Stimulated activated CD4-positive, alpha-beta T cell treated with anti-CD3 and anti-CD28 coated beads, Interleukin-1b, Interleukin-23, amount 100 ng/mL, for 48 hours (primary cell): Measurements from ENCODE around the gene KCNIP3.

Source experiments
- DNase-seq: peaks from one replicate; pipeline ENCODE4 v3.0.0-alpha.2; 2020

The KCNIP3 gene

DNA sequence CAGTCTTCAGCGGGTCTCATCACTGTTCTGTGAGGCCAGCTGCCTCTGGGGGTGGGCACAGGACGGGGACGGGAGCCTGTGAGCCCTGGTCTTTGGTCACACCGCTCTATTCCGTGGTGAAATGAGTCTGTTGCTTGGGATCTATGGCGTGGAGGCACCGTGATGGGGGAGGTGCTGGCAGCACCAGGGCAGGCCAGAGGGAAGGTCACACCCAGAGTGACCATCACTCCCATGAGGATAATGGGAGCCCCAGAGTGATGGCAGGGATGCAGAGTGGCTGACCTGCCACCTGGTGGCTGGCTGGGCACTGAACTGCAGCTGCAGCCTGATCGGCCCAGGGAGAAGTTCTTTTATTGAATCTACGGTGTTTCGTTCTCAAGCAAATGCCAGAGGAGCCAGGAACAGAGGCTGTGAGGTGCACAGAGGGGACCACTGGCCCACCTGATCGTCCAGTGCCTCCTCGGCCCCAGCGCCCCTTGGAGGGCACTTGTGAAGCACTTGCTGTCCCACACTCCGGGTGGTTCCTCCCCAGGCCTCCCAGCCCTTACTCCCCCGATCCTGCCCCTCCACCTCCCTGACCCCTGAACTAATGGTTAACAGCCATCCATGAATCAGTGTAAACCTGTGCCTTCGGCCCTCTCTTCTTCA, 17.9 kb downstream of the KCNIP3 start:
- no peak for DNase-seq

GRCh38 chr2:95315801-95316411, 18.8 kb downstream of the KCNIP3 start:
- no peak for DNase-seq

DNA sequence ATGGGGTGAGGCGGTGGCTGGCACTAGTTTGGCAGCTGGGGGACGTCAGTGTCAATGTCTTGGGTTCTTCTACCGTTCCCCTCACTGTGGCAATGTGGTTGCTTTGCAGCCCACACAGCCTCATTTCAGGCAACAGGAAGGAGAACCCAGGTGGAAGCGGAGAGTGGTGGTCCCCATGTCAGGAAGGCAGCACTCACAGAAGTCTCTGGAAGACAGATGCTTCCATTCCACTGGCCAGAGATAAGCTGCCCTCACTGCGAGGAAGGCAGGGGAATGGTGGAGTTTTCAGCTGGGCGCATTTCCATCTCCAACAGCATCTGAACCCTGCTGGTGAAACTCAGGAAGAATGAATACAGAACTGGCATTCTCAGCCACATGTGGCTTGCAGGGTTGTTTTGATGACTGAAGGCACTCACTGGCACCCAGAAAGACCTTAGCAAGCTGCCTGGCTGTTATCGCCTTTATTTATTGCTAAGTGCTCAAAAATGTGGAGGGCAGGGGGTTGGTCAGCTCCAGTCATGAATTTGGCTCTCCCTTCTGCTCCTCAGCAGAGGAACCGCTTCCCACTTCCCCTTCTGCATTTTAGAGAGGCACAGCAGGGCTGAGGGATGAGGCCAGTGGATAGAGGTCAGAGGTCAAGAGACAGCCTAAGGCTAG, 19.4 kb downstream of the KCNIP3 start:
- no peak for DNase-seq

GRCh38 chr2:95317123-95317500, 20.0 kb downstream of the KCNIP3 start:
- no peak for DNase-seq

- DNase-seq = no peak
Observed at GRCh38 chr2:95317665-95318425, 20.7 kb downstream of the KCNIP3 start.

DNA sequence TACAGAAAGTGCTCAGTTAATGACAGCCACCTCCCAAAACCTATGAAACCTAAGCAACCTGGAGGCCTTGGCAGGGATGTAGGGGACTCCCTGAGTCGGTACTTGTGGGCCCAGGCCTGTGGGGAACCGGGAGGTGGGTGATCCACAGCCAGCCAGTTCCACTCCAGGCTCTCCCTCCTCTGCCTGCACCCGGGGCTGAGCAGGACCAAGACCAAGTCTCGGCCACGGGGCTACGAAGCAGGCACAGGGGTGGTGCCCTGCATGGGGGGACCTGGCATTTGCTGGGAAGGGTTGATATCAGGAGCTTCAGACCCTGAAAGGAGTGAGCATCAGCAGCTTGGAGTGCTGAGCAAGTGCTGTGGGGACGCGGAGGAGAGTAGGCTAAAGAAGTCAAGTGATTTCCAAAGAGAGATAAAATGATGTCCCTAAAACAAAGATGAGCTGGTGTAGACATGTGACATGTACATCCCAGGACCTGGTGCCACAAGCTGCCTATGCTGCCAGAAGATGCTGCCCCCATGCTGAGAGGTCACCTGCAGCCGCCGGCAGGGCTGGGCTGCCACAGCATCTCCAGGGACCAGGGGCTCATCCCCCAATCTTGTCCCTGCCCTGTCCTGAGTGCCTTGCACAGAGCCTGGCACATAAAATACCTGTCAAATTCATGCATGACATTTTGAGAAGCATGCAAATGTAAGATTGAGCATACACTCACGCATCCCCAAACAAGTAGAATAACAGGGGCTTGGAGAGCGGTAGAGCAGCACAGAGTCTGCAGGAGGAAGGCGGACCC, 21.5 kb downstream of the KCNIP3 start:
- no peak for DNase-seq

GRCh38 chr2:95319481-95320343, 22.6 kb downstream of the KCNIP3 start:
- no peak for DNase-seq

DNA sequence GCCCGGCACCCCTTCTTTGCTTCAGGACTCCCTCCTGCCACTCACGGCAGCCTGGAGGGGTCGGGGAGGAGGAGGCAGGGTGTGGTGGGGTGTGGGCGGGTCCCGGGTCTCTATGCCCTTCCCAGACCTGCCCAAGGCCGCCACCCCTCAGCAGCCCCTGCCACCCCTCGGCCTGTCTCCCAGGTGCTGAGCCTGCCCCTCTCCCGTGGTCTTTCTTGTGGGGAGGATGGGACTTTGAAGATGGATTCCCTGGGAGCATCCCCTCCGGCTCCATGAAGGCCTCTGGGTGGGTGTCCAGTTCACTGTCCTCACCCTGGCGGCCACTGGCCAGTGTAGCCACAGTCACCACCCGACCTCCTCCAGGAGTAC, 23.2 kb downstream of the KCNIP3 start:
- no peak for DNase-seq

- no peak for DNase-seq
Observed at GRCh38 chr2:95320986-95321767, 24.0 kb downstream of the KCNIP3 start.

DNA sequence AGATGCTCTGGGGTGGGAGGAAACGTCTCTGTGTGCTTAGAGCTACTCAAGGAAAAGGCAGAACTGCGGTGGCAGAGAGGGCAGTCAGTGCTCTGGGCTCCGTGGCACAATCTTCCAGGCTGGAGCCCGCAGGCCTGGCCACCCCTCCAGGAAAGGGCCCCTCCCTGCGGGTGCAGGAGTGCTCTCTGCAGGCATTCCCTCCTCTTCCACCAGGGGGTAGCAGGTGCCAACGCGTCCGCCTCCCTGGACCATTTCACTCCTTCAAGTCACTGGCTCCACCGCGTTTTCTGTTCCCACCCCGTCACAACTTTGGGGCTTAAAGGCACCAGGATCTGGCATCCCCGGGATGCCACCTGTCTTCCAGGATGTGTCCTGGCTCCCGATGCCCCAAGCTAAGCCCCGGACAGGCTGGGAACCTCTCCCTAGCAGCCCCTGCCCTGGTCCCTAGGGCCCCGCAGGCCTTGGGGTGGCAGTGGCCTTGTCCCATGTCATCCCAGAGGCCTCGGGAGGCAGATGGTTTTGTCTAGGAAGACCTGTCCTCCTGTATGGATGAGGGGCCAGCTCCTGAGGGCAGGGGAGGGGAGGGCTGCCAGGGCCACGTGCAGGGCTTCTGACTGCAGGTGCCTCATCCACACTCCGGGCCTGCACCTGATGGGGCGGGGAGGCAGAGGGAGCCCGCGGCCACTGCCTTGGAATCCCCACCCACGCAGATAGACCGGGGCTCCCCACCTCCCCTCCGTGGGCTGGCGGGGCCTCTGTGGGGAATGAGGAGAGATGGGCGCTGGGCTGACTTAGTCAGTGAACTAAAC, 26.4 kb downstream of the KCNIP3 start:
- no peak for DNase-seq

DNA sequence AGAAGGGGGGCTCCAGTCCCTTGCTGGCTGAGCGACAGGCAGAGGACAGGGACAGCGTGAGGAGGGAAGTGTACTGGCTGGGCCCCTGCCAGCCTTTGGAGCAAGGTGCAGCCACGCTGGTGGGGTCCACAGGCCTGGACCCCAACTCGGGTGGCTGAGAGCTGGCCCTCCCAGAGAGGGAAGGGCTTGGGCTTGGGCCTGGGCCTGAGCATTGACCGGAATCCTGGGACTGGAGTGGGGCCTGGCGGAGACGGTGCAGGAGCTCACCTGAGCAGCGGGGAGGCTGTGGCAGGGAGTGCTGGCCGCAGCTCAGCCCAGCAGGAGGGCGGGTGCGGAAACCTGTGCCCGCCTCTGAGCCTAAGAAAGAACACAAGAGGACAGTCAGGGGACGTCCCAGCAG, 27.9 kb downstream of the KCNIP3 start:
- no peak for DNase-seq

- DNase-seq = no peak
Observed at GRCh38 chr2:95325590-95326432, 28.7 kb downstream of the KCNIP3 start.

GRCh38 chr2:95326433-95327140, 29.4 kb downstream of the KCNIP3 start:
- no peak for DNase-seq

DNA sequence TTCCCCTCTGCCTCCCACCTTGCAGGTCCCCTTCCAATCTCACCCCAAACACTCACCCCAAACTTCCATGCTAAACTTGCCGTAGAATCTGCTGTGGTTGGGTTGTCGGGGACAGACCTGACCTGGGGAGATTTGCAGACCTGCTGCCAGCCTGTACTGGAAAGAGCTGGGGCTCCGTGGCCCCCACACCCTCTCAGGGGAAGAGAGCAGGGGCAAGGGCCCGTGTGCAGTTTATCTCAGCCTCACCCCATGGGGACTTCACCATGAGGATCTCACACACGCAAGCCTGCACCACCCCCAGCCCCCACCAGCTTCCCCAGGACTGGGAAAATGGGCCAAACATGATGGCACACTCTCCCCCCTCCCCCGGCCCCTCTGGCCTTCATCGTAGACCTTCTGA, 30.7 kb downstream of the KCNIP3 start:
- DNase-seq = no peak

- no peak for DNase-seq
Observed at GRCh38 chr2:95328358-95329125, 31.4 kb downstream of the KCNIP3 start.

GRCh38 chr2:95329401-95329800, 32.3 kb downstream of the KCNIP3 start:
- no peak for DNase-seq

GRCh38 chr2:95329891-95330793, 33.0 kb downstream of the KCNIP3 start:
- DNase-seq = no peak
